ENCODE results near the gene SAMD4A.

The SAMD4A gene

DNA sequence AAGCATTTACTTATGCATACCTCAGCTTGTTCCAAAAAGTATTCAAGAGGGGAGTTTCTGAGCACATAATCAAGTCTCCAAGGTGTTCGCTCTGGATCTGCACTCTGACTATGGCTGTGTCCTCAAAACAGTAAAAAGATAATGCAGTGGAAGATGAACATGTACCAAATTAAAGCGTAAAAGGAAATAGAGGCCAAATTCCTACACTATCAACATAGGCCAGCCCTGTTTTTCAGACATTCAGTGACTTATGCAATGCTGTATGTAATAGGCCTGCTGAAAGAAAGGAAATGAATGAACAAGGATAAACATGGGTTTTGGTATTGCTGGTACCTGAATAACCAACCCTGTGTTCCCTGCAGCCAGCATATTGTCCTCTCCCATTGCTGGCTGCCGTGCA lies 115.7 kb downstream of the SAMD4A start:
- ChIA-PET CTCF (interaction anchor here (6.1 kb wide), 1 partner anchor 91 kb away, joined by 35 read pairs; no protein-coding TSS in a partner anchor), POLR2A (no interaction called here)
- TF ChIP-seq, protein P1, sequence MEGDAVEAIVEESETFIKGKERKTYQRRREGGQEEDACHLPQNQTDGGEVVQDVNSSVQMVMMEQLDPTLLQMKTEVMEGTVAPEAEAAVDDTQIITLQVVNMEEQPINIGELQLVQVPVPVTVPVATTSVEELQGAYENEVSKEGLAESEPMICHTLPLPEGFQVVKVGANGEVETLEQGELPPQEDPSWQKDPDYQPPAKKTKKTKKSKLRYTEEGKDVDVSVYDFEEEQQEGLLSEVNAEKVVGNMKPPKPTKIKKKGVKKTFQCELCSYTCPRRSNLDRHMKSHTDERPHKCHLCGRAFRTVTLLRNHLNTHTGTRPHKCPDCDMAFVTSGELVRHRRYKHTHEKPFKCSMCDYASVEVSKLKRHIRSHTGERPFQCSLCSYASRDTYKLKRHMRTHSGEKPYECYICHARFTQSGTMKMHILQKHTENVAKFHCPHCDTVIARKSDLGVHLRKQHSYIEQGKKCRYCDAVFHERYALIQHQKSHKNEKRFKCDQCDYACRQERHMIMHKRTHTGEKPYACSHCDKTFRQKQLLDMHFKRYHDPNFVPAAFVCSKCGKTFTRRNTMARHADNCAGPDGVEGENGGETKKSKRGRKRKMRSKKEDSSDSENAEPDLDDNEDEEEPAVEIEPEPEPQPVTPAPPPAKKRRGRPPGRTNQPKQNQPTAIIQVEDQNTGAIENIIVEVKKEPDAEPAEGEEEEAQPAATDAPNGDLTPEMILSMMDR (IDR thresholded peaks at IDR 0.05; ENCODE audit: insufficient read depth, low read length, missing control alignments): no peak
- H3K4me3 ChIP-seq (ENCODE audit: low read depth, low read length): no peak overlapping the region
- no peak for DNase-seq (ENCODE audit: low read depth, low spot score)

DNA sequence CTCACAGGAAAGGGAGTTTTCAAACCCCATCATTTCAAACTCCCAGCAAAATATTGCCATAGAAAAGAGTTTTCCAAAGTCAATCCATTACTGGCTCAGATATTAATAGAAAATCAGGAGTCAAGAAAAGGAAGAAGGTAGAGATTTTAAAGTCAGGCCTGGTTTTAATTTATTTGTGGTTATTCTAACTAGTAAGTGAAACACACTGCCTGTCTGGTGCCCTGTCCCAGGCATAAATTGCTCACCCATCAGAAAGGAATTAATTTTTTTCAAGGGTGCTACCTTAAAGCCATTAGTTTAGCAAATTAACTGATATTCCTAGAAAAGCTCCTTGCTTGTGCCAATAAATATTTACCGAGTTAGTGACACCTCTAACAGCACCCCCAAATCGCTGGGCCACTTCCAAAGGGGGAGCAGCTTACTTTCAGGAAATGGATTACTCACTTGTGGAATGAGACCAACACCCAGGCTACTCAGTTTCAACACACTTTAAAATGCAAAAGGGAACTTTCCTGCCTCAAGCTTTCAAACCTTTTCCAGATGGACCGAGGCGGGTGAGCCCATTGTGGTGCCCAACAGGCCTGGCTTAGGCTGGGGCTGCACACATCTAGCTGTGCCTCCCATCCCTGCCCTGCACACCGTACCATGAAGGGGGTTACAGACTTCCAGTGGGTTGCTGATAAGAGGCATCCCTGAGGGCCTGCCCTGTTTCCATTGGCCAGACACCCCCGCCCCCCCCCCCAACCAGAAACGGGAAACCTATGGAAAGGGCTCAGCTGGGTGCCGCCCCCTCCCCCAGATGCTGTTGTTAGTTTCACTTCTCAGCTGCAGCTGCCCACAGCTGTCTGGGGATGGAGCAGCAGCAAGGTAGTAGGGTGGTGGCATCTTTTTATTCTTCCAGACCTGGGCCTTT lies 117.2 kb downstream of the SAMD4A start:
- no peak for DNase-seq (ENCODE audit: low read depth, low spot score)
- TF ChIP-seq, protein P1 (IDR thresholded peaks at IDR 0.05; ENCODE audit: insufficient read depth, low read length, missing control alignments): no peak
- CTCF ChIA-PET: interaction anchor here (0.9 to 13.5 kb wide), 7 partner anchors 7 to 121 kb away, joined by 3 to 168 read pairs (median 4); partner anchors contain the start of gene SAMD4A
- POLR2A ChIA-PET: interaction anchor here (0.9 to 3.5 kb wide), 3 partner anchors 15 to 118 kb away, joined by 3 to 34 read pairs (median 4); partner anchors contain the start of gene SAMD4A
- peak overlapping the region; percentile 23 for H3K4me3 ChIP-seq (ENCODE audit: low read depth, low read length)

DNA sequence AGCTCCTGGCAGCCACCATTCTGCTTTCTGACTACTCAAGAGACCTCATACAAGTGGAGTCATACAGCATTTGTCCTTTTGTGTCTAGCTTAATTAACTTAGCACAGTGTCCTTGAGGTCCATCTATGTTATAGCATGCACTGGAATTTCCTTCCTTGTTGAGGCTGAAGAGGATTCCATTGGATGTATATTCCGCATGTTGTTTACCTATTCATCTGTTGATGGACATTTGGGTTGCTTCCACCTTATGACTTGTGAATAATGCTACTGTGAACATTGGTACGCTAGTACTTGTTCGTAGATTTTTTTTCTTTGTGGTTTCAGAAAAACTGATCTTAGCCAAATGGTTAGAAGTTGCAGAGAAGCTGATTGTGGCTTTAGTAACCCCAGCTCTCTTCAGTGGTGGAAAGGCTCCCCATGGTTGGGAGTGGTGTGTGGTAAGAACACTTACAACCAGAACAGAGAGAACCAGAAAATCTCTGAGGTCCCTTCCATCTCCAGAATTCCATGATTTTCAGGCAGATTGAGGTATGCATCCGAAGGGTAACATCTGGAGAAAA lies 118.4 kb downstream of the SAMD4A start:
- TF ChIP-seq, protein P1 (IDR thresholded peaks at IDR 0.05; ENCODE audit: insufficient read depth, low read length, missing control alignments): no peak
- CTCF ChIA-PET: interaction anchor here (0.9 to 13.5 kb wide), 8 partner anchors 10 to 120 kb away, joined by 3 to 168 read pairs (median 4); partner anchors contain the start of gene SAMD4A
- no peak for DNase-seq (ENCODE audit: low read depth, low spot score)
- H3K4me3 ChIP-seq (ENCODE audit: low read depth, low read length): no peak overlapping the region
- POLR2A ChIA-PET: interaction anchor here (3.5 kb wide), 1 partner anchor 119 kb away, joined by 34 read pairs; the partner anchor contains the start of gene SAMD4A

DNA sequence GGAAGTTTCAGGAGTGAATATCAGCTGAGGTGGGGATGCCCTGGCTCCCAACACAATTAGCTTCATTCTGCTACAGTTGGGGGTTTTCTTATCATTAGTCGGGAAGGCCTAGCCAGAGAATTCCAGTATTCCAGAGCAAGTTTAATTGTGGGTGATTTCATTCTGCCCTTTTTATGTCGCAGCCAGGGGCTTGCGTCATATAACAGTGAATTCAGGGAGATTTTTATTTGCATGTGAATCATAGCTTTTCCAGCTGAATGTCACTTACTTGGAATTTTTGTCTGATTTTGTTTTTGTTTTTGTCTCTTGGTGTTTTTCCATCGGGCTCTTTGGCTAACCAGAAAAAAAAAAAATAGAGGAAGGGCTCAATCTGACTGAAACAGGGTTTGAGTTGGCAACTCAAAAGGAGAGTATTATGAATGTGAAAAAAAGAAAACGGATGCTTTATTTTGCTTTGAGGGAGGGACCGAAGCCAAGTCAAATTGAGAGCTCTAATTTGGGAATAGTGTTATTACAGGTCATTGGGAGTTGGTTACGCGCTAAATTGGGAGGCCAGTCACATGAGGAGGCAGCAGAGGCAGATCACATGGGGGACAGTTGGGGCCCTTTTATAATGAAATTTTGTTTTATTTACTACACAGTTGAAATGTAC lies 119.4 kb downstream of the SAMD4A start:
- CTCF ChIA-PET: interaction anchor here (0.8 to 13.5 kb wide), 7 partner anchors 9 to 121 kb away, joined by 3 to 168 read pairs (median 4); partner anchors contain the start of gene SAMD4A
- peak; percentile 83 for DNase-seq (ENCODE audit: low read depth, low spot score)
- TF ChIP-seq, protein P1 (IDR thresholded peaks at IDR 0.05; ENCODE audit: insufficient read depth, low read length, missing control alignments): no peak
- H3K4me3 ChIP-seq (ENCODE audit: low read depth, low read length): no peak overlapping the region
- POLR2A ChIA-PET: interaction anchor here (0.8 to 3.5 kb wide), 4 partner anchors 15 to 120 kb away, joined by 3 to 34 read pairs (median 5); partner anchors contain the start of gene SAMD4A

DNA sequence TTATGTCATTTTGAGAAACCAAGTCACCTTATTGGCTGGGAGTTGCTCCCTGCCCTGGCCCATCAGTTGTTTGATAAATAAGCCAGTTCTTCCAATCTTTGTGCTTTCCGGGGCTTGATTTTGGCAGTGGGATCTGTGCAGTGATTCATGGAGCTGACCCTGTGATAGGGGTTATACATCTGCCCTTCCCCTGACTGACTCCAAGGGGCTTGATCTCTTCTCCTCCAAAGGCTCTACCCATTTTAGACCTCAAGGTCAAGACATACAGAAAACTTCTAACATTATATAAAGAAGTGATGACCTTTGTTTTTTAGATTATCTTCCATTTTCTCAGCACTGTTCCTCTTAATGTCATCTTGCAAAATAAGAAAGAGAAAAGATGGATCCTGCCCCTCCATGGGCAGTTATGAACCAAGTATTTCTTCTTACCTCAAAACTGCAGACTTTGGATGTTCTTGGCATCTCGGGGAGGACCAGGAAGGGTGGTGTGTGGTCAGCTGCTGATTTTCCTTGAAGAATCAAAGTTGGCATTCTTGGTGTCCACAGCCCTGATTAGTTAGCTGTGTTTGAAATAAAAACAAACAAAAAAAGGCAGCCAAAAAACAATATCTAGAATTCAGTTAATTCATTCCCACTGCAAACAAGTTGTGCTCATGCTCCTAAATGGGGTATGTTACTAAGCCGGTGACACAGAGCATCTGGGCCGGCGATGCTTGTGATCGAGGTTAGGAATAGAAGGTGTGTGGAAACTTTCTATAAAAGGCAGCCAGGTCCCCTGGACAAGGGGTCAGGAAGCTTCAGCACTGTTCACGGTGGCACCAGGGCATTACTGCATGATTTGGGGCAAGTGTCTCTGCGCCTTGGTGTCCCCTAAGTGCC lies 120.2 kb downstream of the SAMD4A start:
- no peak for DNase-seq (ENCODE audit: low read depth, low spot score)
- POLR2A ChIA-PET: interaction anchor here (0.8 to 3.5 kb wide), 4 partner anchors 15 to 121 kb away, joined by 3 to 34 read pairs (median 5); partner anchors contain the start of gene SAMD4A
- H3K4me3 ChIP-seq (ENCODE audit: low read depth, low read length): no peak overlapping the region

More for the DNA sequence above, 120.2 kb downstream of the SAMD4A start:
- TF ChIP-seq, protein P1 (IDR thresholded peaks at IDR 0.05; ENCODE audit: insufficient read depth, low read length, missing control alignments): no peak
- CTCF ChIA-PET: interaction anchor here (0.8 to 13.5 kb wide), 5 partner anchors 9 to 122 kb away, joined by 3 to 168 read pairs (median 7); partner anchors contain the start of gene SAMD4A

Measured in AG04449 (cell line).